Tibial artery (tissue), 4 donors: ENCODE data around the gene PPOX.

Experiments
- DNase-seq, 2 donors: peaks; one replicate each; pipeline ENCODE4 v3.0.0-alpha.2; 2019
- H3K27ac ChIP-seq, 2 donors: fragments of 200-600 bp; sonication (generic) in 1 of 2; 1 replicate in 1 of 2; 2 replicates in 1 of 2; pipeline ENCODE4 v1.5.1; 2018 to 2019; ENCODE audit warnings: mild to moderate bottlenecking in 1 of 2
- H3K27me3 ChIP-seq, 2 donors: fragments of 200-600 bp; sonication (generic) in 1 of 2; one replicate each; pipeline versions ENCODE4 v1.5.1 to v1.6.0; 2016 to 2019
- H3K36me3 ChIP-seq, 3 donors: fragments of 200-600 bp; sonication (generic) in 2 of 3; one replicate each; pipeline ENCODE4 v1.5.1; 2016 to 2019; ENCODE audit warnings: mild to moderate bottlenecking in 2 of 3
- H3K4me1 ChIP-seq, 4 donors: fragments of 200-600 bp; sonication (generic) in 2 of 4; 1 replicate in 3 of 4; 2 replicates in 1 of 4; pipeline ENCODE4 v1.5.1; 2016 to 2019
- H3K4me3 ChIP-seq, 2 donors: fragments of 200-600 bp; sonication (generic) in 1 of 2; 1 replicate in 1 of 2; 2 replicates in 1 of 2; pipeline ENCODE4 v1.5.1; 2018 to 2019; ENCODE audit warnings: mild to moderate bottlenecking in 2 of 2
- H3K9me3 ChIP-seq, 3 donors: fragments of 200-600 bp; sonication (generic) in 1 of 3; one replicate each; pipeline ENCODE4 v1.5.1; 2016 to 2019
- CTCF ChIP-seq, 2 experiments: fragments of 200-600 bp in 1 of 2; fragments of 450-650 bp in 1 of 2; IDR thresholded peaks; one replicate each; pipeline ENCODE4 v1.5.1; 2017 to 2019; ENCODE audit warnings: antibody characterized with exemption in 2 of 2, mild to moderate bottlenecking in 1 of 2, moderate library complexity in 1 of 2
- intact Hi-C: fragments of 100-400 bp; cut with DNase I; formaldehyde crosslinking; loops from one replicate; pipeline ENCODE4 v1.15.0; 2023; ENCODE audit warnings: low total_unique reads

Gene PPOX

DNA sequence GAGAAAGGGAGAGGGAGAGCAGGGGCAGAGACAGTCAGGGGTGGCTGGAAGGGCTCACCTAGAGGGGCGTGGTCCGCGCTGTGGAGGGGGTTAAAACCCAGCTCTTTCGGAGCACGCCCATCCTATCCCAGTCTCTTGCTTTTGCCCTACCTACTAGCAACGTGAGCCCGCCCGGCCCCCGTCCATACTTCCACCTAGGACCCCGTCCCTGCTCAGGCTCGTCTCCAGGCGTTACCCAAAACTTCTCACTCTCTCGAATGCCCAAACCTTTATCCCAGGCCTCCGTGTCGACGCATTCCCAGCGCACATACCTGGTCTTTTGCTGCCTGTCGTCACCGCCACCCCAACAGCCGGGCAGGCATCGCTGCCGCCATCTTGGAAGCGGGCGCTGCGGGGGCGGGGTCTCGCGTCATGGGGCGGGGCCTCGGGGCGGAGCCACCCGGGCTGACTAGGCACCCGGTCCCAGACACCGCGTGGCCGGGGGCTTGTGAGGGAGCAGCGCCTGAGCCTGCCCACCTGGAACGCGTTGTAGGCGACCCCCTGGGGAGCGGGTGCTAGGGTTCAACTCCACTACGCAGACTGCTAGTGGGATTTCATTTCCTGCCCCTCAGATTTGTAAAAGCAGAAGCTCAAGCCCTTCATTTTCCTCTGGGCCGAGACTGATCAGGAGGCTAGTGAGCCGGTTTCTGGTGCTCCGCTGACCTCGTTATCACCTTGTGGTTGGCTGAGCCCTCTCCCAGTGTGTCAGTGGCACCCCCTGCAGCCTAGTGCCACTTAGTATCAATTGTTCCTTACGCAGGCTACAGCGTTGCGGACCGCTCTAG, 11.1 kb downstream of the PPOX start, which contains the start of gene B4GALT3:
Gene B4GALT3 (minus strand): TSS at position 396 of the 824 bp plus-strand sequence. CDS start 1,447 bp downstream, outside the sequence.
- peaks cover 10 to 35% (median 12%) of the 10 kb centered on the region in 3 donors for H3K36me3 ChIP-seq
- peaks cover 0 to 33% (median 24%) of the 10 kb centered on the region in 4 donors for H3K4me1 ChIP-seq
- intact Hi-C loops = no loop called here
- no peaks in the 10 kb centered on the region for H3K9me3 ChIP-seq
- peak; percentile 89 to 93 for DNase-seq
- H3K27me3 ChIP-seq = no peaks in the 10 kb centered on the region
- peak within 1 kb of the TSS; percentile 66 to 81 for H3K4me3 ChIP-seq
- no peak for TF ChIP-seq CTCF (IDR thresholded peaks at IDR 0.05)
- H3K27ac ChIP-seq = peak within 1 kb of the TSS; percentile 89 to 94

DNA sequence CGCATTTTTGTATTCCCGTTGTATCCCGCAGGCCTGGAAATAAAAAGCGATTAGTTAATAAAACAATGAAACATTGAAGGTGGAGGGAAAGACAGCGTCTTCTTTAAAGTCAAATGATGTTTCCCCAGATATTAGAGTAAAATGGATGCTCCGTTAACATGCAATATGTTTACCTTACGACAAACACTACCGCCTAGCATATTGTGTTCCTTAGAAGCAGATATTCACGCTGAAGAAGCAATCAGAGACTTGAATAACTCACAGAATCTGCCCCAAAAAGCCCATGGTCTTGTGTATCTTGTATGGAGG, 11.7 kb downstream of the PPOX start:
- no peak for TF ChIP-seq CTCF (IDR thresholded peaks at IDR 0.05)
- intact Hi-C loops = no loop called here
- H3K27me3 ChIP-seq = no peaks in the 10 kb centered on the region
- H3K36me3 ChIP-seq = peaks cover 7 to 32% (median 12%) of the 10 kb centered on the region in 3 donors
- peak overlapping the region; percentile 66 to 81 for H3K4me3 ChIP-seq
- H3K9me3 ChIP-seq = no peaks in the 10 kb centered on the region
- H3K27ac ChIP-seq = peak overlapping the region; percentile 89 to 94
- peaks cover 0 to 28% (median 20%) of the 10 kb centered on the region in 4 donors for H3K4me1 ChIP-seq
- DNase-seq = no peak

DNA sequence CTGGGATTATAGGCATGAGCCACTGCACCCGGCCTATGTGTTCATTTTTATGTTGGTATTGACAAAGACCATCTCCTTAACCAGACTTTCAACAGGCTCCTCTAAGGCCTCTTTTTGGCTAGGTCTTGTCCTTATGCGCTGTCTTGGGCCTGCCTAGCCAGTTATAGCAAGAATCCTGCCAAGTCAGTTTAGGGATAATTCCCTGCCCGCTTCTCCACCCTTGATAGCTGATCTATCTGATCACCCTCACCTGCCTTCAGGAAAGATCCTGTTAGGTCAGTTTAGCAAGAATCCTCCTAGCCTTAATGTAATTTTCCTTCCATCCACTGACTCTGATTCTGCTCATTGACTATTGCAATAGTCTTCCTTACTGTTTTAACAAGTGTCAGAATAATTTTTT, 13.5 kb downstream of the PPOX start:
- Histone ChIP-seq H3K4me3 (no peak overlapping the region), H3K36me3 (peaks cover 0 to 14% (median 3%) of the 10 kb centered on the region in 3 donors), H3K27ac (no peak overlapping the region), H3K9me3 (no peaks in the 10 kb centered on the region), H3K4me1 (peaks cover 0 to 24% (median 12%) of the 10 kb centered on the region in 4 donors), H3K27me3 (no peaks in the 10 kb centered on the region)
- no peak for TF ChIP-seq CTCF (IDR thresholded peaks at IDR 0.05)
- DNase-seq = peak in 1 of 2 donors; percentile 20
- intact Hi-C loops = no loop called here

DNA sequence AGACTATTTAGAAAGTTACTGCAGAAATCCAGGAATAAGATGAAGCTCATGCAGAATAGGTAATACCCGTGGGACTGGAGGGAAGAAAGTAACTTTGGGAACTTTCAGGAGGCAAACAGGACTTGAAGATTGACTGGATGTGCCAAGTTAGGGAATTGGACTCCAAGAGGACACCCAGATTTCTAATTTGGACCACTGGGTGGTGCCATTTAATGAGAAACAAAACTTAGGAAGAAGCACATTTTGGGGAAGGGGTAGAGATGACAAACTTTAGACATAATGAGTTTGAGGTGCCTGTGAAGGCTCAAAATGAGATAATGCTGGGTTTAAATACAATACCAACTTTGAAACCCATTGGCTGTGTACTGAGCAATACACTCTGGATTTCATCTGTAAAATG, 14.4 kb downstream of the PPOX start:
- Histone ChIP-seq H3K27ac (no peak overlapping the region), H3K4me3 (no peak overlapping the region), H3K36me3 (peaks cover 0 to 5% (median 0%) of the 10 kb centered on the region in 3 donors), H3K4me1 (peaks cover 0 to 30% (median 14%) of the 10 kb centered on the region in 4 donors), H3K9me3 (no peaks in the 10 kb centered on the region), H3K27me3 (no peaks in the 10 kb centered on the region)
- intact Hi-C loops = no loop called here
- no peak for DNase-seq
- peak in 1 of 2 experiments; percentile 4 for TF ChIP-seq CTCF (IDR thresholded peaks at IDR 0.05)

DNA sequence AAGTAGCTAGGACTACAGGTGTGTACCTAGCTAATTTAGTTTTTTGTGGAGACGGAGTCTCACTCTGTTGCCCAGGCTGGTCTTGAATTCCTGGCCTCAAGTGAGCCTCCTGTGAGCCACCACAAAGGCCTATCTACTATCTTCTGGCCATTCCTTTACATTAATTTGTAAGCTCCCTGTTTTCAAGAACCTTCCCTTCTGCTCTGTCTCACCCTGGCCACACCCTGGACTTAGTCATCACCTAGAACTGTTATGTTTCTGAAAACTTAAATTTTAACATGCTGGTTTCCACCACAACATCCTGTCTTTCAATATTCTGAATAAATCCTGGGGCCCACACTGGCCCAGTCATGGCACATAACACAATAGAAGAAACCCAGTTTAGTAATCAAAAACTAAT, 16.0 kb downstream of the PPOX start:
- Histone ChIP-seq H3K9me3 (no peaks in the 10 kb centered on the region), H3K4me1 (peaks cover 0 to 19% (median 6%) of the 10 kb centered on the region in 4 donors), H3K27me3 (no peaks in the 10 kb centered on the region), H3K36me3 (no peaks in the 10 kb centered on the region), H3K4me3 (no peak overlapping the region), H3K27ac (no peak overlapping the region)
- intact Hi-C loops = no loop called here
- peak in 1 of 2 donors; percentile 24 for DNase-seq
- no peak for TF ChIP-seq CTCF (IDR thresholded peaks at IDR 0.05)
